ENCODE data around the gene ACAD8.

DNA sequence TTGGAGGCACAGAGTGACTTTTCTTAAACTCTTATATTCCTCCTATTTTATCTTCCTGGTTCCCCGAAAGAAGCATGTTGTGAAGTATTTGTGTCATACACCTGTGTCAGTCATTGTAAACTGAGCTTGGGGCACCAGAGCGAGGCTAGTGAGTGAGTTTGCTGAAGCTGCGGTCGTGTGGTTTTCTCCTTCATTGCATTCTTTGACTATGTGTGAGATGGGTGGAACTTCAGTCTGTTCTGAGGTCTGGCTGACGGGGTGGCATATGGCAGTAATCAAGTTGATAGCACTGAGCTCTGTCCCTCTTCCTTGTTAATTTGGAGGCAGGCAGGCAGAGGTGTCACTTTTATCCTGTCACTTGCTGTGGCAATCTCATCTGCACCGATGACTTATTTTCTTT lies 24.7 kb upstream of the ACAD8 start:
- TF ChIP-seq POLR2A (IDR thresholded peaks at IDR 0.05; ENCODE audit: low read depth, low read length) (no peak), TAF1 (IDR thresholded peaks at IDR 0.05; ENCODE audit: low read depth, low read length) (no peak), SPI1 (IDR thresholded peaks at IDR 0.05; ENCODE audit: low read depth, low read length) (no peak)

All from GM12891 (cell line).